ENCODE results near the gene EFNB2.

The EFNB2 gene

DNA sequence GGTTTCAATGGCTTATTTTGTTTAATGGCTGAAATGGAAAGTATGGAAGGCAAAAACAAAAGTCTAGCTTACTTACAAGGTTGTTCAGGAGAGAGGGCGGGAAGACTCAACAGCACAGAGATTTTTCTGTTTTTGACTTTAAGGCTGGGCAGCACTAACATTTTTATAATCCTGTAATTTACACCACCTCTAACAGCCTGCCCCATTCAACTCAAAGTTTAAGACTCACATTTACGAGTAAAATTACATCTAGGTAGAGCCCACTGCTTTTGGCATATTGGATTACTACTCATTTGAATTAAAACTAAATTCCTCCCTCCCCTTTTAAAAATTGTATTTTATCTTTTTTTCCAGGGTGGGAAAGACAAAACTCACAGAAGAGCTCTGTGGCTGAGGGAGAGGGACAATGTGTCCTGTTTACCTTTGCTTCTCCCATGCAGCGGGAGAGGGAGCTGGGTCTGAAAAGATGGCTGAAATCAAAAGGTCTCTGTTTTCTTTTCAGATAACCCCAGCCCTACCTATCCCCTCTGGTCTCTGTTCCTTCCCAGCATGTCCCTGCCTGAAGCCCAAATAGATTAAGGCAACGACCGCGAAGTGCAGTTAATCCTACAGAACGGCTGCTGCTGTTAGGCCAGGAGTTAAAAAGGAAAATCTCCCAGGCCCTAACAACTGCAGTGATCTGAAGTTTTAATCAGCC lies 6.6 kb downstream of the EFNB2 start:
- no peak for DNase-seq (ENCODE audit: low read depth)
- no peak overlapping the region for H3K4me3 ChIP-seq (ENCODE audit: low read depth, low read length)
- TF ChIP-seq POLR2A (IDR thresholded peaks at IDR 0.05; ENCODE audit: extremely low read depth, insufficient read length) = no peak
- TF ChIP-seq, protein P1, sequence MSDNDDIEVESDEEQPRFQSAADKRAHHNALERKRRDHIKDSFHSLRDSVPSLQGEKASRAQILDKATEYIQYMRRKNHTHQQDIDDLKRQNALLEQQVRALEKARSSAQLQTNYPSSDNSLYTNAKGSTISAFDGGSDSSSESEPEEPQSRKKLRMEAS (IDR thresholded peaks at IDR 0.05; ENCODE audit: low read depth, low read length) = no peak
- TF ChIP-seq, protein P2, sequence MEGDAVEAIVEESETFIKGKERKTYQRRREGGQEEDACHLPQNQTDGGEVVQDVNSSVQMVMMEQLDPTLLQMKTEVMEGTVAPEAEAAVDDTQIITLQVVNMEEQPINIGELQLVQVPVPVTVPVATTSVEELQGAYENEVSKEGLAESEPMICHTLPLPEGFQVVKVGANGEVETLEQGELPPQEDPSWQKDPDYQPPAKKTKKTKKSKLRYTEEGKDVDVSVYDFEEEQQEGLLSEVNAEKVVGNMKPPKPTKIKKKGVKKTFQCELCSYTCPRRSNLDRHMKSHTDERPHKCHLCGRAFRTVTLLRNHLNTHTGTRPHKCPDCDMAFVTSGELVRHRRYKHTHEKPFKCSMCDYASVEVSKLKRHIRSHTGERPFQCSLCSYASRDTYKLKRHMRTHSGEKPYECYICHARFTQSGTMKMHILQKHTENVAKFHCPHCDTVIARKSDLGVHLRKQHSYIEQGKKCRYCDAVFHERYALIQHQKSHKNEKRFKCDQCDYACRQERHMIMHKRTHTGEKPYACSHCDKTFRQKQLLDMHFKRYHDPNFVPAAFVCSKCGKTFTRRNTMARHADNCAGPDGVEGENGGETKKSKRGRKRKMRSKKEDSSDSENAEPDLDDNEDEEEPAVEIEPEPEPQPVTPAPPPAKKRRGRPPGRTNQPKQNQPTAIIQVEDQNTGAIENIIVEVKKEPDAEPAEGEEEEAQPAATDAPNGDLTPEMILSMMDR (IDR thresholded peaks at IDR 0.05; ENCODE audit: low read depth, low read length) = no peak
- TF ChIP-seq MYC (IDR thresholded peaks at IDR 0.05; ENCODE audit: low read depth, low read length) = no peak

DNA sequence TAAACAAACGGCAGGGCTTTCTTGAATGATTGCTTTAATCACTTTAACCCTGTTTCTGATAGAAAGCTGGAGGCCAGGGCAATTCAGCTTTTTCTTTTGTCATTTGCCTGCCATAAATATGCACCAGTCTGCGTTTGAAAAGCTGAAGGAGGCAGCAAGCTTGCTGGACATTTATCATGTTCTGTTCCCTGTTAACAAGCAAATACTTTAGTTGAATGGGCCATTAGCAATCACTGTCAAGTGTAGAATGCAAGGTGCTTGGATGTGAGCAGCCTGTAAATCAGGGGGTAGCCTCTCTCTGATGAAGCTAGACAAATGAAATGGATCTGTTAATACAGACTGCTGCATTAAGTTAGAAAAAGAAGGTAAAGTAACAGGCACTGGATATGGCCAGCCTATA lies 7.6 kb downstream of the EFNB2 start:
- TF ChIP-seq POLR2A (IDR thresholded peaks at IDR 0.05; ENCODE audit: extremely low read depth, insufficient read length) (no peak), MYC (IDR thresholded peaks at IDR 0.05; ENCODE audit: low read depth, low read length) (no peak)
- TF ChIP-seq, protein P1 (IDR thresholded peaks at IDR 0.05; ENCODE audit: low read depth, low read length) = no peak
- TF ChIP-seq, protein P2 (IDR thresholded peaks at IDR 0.05; ENCODE audit: low read depth, low read length) = no peak
- no peak for DNase-seq (ENCODE audit: low read depth)
- no peak overlapping the region for H3K4me3 ChIP-seq (ENCODE audit: low read depth, low read length)

DNA sequence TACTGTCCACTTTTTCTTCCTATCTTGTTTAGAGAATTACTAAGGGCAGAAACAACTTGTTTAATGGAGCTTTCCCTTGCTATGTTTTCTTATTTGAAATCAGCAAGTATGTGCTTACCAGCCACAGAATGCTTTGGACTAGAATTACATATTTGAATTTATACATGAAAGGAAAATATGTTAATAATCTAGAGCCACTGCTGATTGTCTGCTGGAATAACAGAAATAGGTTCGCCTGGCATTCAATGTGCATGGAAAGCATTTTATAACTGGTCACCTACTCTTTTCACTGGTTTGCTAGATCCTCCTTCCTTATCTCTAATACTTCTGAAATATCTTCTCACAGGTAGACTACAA lies 8.0 kb downstream of the EFNB2 start:
- no peak overlapping the region for H3K4me3 ChIP-seq (ENCODE audit: low read depth, low read length)
- DNase-seq (ENCODE audit: low read depth) = no peak
- TF ChIP-seq, protein P2 (IDR thresholded peaks at IDR 0.05; ENCODE audit: low read depth, low read length) = no peak
- TF ChIP-seq, protein P1 (IDR thresholded peaks at IDR 0.05; ENCODE audit: low read depth, low read length) = no peak
- TF ChIP-seq POLR2A (IDR thresholded peaks at IDR 0.05; ENCODE audit: extremely low read depth, insufficient read length) (no peak), MYC (IDR thresholded peaks at IDR 0.05; ENCODE audit: low read depth, low read length) (no peak)

DNA sequence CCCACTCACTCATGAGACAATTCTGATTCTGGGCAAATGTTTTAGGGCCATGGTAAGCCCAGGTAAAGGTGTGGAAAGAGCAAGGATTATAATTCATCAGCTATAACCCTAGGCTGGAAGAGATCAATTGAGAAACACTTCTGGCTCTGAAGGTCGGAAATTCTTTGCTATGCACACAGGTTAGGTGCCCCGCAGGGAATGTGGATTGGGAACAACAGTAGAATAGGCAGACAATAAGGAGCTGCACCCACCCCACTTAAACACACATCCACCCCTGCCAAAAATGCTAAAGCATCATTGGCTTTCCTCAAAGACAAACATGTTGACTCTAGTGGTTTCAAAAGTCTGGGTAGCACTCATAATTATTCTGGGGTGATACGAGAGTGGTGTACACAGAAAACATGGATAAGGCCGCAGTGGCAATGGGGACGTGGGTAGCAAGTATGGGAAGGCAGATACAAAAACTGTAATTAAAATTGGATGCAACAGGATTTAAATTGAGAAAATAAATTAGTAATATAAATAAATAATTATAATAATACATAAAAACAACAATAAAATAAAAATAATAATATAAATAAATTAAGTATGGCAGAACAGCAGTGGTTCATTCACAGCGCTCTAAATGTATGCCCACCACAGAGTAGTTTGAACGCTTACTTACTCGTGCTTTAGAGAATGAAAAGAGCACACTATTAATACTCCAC lies 8.6 kb downstream of the EFNB2 start:
- no peak overlapping the region for H3K4me3 ChIP-seq (ENCODE audit: low read depth, low read length)
- TF ChIP-seq POLR2A (IDR thresholded peaks at IDR 0.05; ENCODE audit: extremely low read depth, insufficient read length) (no peak), MYC (IDR thresholded peaks at IDR 0.05; ENCODE audit: low read depth, low read length) (no peak)
- TF ChIP-seq, protein P1 (IDR thresholded peaks at IDR 0.05; ENCODE audit: low read depth, low read length) = no peak
- TF ChIP-seq, protein P2 (IDR thresholded peaks at IDR 0.05; ENCODE audit: low read depth, low read length) = no peak
- no peak for DNase-seq (ENCODE audit: low read depth)

DNA sequence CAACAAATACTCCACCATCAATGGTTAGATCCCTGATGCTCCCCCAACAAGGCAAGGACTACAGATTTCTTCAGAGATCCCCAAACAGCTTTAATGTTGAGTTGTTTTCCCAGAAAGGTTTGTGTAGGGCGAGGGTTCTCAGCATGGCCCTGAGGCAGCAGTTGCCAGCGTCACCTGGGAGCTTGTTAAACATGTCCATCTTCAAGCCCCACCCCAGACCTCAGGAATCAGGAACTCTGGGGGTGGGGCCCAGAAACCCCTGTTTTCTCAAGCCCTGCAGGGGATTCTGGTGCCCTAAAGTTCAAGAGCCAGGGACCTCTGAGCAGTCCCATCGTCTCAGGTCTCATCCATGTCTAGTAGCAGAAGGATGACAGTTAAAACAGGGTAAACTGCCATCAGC lies 9.6 kb downstream of the EFNB2 start:
- TF ChIP-seq, protein P2 (IDR thresholded peaks at IDR 0.05; ENCODE audit: low read depth, low read length) = no peak
- TF ChIP-seq, protein P1 (IDR thresholded peaks at IDR 0.05; ENCODE audit: low read depth, low read length) = no peak
- no peak for TF ChIP-seq MYC (IDR thresholded peaks at IDR 0.05; ENCODE audit: low read depth, low read length)
- TF ChIP-seq POLR2A (IDR thresholded peaks at IDR 0.05; ENCODE audit: extremely low read depth, insufficient read length) = no peak
- H3K4me3 ChIP-seq (ENCODE audit: low read depth, low read length) = no peak overlapping the region
- no peak for DNase-seq (ENCODE audit: low read depth)

All from NB4 (cell line).